Type B pancreatic cell (in vitro differentiated cells): Measurements from ENCODE around the gene JAK2. TPM values are rescaled to one million over a fixed set of nuclear protein-coding genes. Genes with fewer than 3 reads are reported as not detected.

Experiments used
- DNase-seq: peaks from one replicate; pipeline ENCODE4 v3.0.0; 2021; ENCODE audit warnings: mixed read lengths; ENCODE audit not compliant: unreplicated experiment; ENCODE audit errors: extremely low spot score
- H3K27ac Mint-ChIP-seq: 2 replicates; pipeline ENCODE4 v1.8.0; 2021; ENCODE audit warnings: mild to moderate bottlenecking, mixed read lengths
- H3K27me3 Mint-ChIP-seq: 2 replicates; pipeline ENCODE4 v1.8.0; 2021; ENCODE audit warnings: mixed read lengths
- H3K36me3 Mint-ChIP-seq: 2 replicates; pipeline ENCODE4 v1.8.0; 2021; ENCODE audit warnings: mixed read lengths
- H3K4me1 Mint-ChIP-seq: one replicate; pipeline ENCODE4 v1.8.0; 2021; ENCODE audit warnings: mixed read lengths; ENCODE audit not compliant: unreplicated experiment
- H3K4me3 Mint-ChIP-seq: 2 replicates; pipeline ENCODE4 v1.8.0; 2021; ENCODE audit warnings: mild to moderate bottlenecking, mixed read lengths
- H3K9me3 Mint-ChIP-seq: 2 replicates; pipeline ENCODE4 v1.8.0; 2021; ENCODE audit warnings: mixed read lengths
- total RNA-seq: library from RNA; stranded (reverse); gene quantifications from 2 replicates; pipeline ENCODE4 v1.2.1, GENCODE V29; 2021; ENCODE audit warnings: low replicate concordance
- TF ChIP-seq, protein P1 (sequence below): fragments of 200-600 bp; sonication (generic); conservative IDR thresholded peaks from 2 replicates; pipeline ENCODE4 v1.5.0; 2021; ENCODE audit warnings: antibody characterized with exemption, mild to moderate bottlenecking

Gene JAK2
- total RNA-seq, 1 donor from 2014 or later = 8.4 TPM

- Mint-ChIP-seq H3K9me3 (no peaks in the 10 kb centered on the region), H3K36me3 (peaks cover 2% of the 10 kb centered on the region), H3K4me3 (peak overlapping the region; percentile 23), H3K4me1 (peaks cover 20% of the 10 kb centered on the region), H3K27ac (no peak overlapping the region), H3K27me3 (no peaks in the 10 kb centered on the region)
- TF ChIP-seq, protein P1, sequence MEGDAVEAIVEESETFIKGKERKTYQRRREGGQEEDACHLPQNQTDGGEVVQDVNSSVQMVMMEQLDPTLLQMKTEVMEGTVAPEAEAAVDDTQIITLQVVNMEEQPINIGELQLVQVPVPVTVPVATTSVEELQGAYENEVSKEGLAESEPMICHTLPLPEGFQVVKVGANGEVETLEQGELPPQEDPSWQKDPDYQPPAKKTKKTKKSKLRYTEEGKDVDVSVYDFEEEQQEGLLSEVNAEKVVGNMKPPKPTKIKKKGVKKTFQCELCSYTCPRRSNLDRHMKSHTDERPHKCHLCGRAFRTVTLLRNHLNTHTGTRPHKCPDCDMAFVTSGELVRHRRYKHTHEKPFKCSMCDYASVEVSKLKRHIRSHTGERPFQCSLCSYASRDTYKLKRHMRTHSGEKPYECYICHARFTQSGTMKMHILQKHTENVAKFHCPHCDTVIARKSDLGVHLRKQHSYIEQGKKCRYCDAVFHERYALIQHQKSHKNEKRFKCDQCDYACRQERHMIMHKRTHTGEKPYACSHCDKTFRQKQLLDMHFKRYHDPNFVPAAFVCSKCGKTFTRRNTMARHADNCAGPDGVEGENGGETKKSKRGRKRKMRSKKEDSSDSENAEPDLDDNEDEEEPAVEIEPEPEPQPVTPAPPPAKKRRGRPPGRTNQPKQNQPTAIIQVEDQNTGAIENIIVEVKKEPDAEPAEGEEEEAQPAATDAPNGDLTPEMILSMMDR = no peak
- no peak for DNase-seq
Observed at GRCh38 chr9:4986783-4987182, 1.7 kb downstream of the JAK2 start.

DNA sequence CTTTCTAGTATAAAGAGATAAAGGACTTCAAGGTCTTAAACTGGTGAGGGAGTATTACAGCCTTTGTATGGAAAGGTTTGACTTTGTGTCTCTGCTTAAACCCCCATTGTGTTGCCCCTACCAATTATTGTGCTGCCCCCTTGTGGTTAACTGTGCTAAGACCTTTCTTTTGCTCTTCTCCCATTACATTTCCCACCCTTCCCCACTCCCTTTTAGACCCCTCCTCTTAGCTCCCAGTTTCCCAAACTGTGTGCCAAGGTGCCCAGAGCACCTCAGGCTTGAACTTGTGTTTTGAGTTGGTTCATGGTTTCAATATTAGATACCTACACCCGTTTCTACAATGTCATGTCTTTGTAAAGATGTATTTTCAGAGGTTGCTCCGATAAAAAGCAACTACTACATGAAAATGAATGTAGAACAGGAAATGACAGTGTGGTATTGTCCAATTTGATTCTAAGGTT, 2.9 kb downstream of the JAK2 start:
- DNase-seq = no peak
- TF ChIP-seq, protein P1 = peak; percentile 84
- no peaks in the 10 kb centered on the region for H3K9me3 Mint-ChIP-seq
- H3K36me3 Mint-ChIP-seq = peaks cover 11% of the 10 kb centered on the region
- H3K27me3 Mint-ChIP-seq = no peaks in the 10 kb centered on the region
- H3K27ac Mint-ChIP-seq = no peak overlapping the region
- no peak overlapping the region for H3K4me3 Mint-ChIP-seq
- H3K4me1 Mint-ChIP-seq = peaks cover 20% of the 10 kb centered on the region

- no peaks in the 10 kb centered on the region for H3K9me3 Mint-ChIP-seq
- H3K36me3 Mint-ChIP-seq = peaks cover 17% of the 10 kb centered on the region
- no peaks in the 10 kb centered on the region for H3K27me3 Mint-ChIP-seq
- no peak overlapping the region for H3K27ac Mint-ChIP-seq
- no peaks in the 10 kb centered on the region for H3K4me1 Mint-ChIP-seq
- TF ChIP-seq, protein P1 = no peak
- DNase-seq = no peak
- no peak overlapping the region for H3K4me3 Mint-ChIP-seq
Observed at GRCh38 chr9:4992872-4993271, 7.8 kb downstream of the JAK2 start.

- TF ChIP-seq, protein P1 = no peak
- H3K4me1 Mint-ChIP-seq = no peaks in the 10 kb centered on the region
- H3K27me3 Mint-ChIP-seq = no peaks in the 10 kb centered on the region
- H3K27ac Mint-ChIP-seq = no peak overlapping the region
- no peak overlapping the region for H3K4me3 Mint-ChIP-seq
- no peak for DNase-seq
- H3K9me3 Mint-ChIP-seq = no peaks in the 10 kb centered on the region
- H3K36me3 Mint-ChIP-seq = peaks cover 17% of the 10 kb centered on the region
Observed at GRCh38 chr9:4994166-4994890, 9.3 kb downstream of the JAK2 start.

DNA sequence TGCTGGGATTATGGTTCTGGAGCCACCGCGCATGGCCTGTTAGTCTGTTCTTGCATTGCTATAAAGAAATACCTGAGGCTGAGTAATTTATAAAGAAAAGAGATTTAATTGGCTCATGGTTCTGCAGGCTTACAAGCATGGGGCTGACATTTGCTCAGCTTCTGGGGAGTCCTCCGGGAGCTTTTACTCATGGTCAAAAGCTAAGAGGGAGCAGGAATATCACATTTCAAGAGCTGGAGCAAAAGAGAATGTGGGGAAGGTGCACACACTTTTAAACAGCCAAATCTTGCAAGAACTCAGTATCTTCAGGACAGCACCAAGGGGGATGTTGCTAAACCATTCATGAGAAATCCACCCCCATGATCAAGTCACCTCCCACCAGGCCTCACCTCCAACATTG, 12.1 kb downstream of the JAK2 start:
- DNase-seq = no peak
- Mint-ChIP-seq H3K27ac (no peak overlapping the region), H3K36me3 (peaks cover 11% of the 10 kb centered on the region), H3K4me1 (no peaks in the 10 kb centered on the region), H3K27me3 (no peaks in the 10 kb centered on the region), H3K9me3 (no peaks in the 10 kb centered on the region), H3K4me3 (no peak overlapping the region)
- TF ChIP-seq, protein P1 = no peak
